SU-DHL-6 (cell line): ENCODE measurements around the gene WNT1.

Experiments
- CTCF ChIP-seq: fragments of 200-600 bp; sonication (generic); IDR thresholded peaks from one replicate; pipeline ENCODE4 v1.5.1; 2017; ENCODE audit warnings: antibody characterized with exemption, mild to moderate bottlenecking, low read length, moderate library complexity; ENCODE audit not compliant: insufficient read depth, poor library complexity, severe bottlenecking
- EZH2phosphoT487 ChIP-seq: fragments of 200-600 bp; sonication (generic), shearing (Covaris generic); conservative IDR thresholded peaks from 2 replicates; pipeline ENCODE4 v1.6.1; 2018; ENCODE audit warnings: mild to moderate bottlenecking, antibody characterized with exemption, low read length, moderate library complexity, mixed read lengths

- TF ChIP-seq CTCF = no peak
- TF ChIP-seq EZH2phosphoT487 = no peak
Measured at GRCh38 chr12:48947727-48948126, 30.4 kb upstream of the WNT1 start.
